ENCODE measurements around the gene ADGRA1. TPM values are rescaled to one million over a fixed set of nuclear protein-coding genes. Genes with fewer than 3 reads are reported as not detected.

The ADGRA1 gene
- total and polyA plus RNA-seq, 7 experiments from 2014 or later = not detected

DNA sequence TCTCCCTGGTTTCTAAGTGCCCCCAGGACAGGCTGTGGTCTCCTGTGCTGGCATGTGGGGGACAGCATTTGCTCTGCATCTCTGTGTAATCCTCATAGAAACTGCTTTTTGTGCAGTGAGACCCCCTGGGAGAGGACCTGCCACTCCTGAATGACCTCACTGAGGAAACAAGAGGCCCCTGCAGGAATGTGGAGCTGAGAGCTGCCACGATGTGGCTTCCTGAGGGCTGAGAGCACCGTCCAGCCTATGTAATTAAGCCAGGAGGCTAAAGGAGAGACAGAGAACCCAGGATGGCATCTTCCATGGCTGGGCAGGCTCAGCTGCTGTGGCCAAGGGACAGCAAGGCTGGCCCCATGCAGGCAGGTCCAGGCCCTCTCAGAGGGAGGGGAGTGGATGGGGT lies 32.3 kb upstream of the ADGRA1 start:
- Histone ChIP-seq H3K4me3 (ENCODE audit: low read length) (no peak overlapping the region), H3K9me3 (ENCODE audit: control insufficient read depth in 2 of 3, low read length in 3 of 3) (no peaks in the 10 kb centered on the region), H3K27me3 (ENCODE audit: control insufficient read depth in 2 of 2, insufficient read depth in 2 of 2, low read length in 2 of 2) (no peaks in the 10 kb centered on the region), H3K4me1 (ENCODE audit: control insufficient read depth in 2 of 2, insufficient read depth in 2 of 2, low read length in 2 of 2) (peaks cover 8 to 9% of the 10 kb centered on the region in 2 donors), H3K36me3 (ENCODE audit: control insufficient read depth in 2 of 3, insufficient read depth in 3 of 3, low read length in 3 of 3) (no peaks in the 10 kb centered on the region), H3K27ac (ENCODE audit: low read depth, low read length) (no peak overlapping the region)
- H3K36me3 Mint-ChIP-seq = no peaks in the 10 kb centered on the region
- no peaks in the 10 kb centered on the region for H3K9me3 Mint-ChIP-seq
- peaks cover 0 to 5% (median 0%) of the 10 kb centered on the region in 5 donors for H3K27me3 Mint-ChIP-seq
- peaks cover 0 to 17% (median 11%) of the 10 kb centered on the region in 7 donors for H3K4me1 Mint-ChIP-seq
- ChIA-PET CTCF (no interaction called here), POLR2A (no interaction called here)
- no peak for DNase-seq
- intact Hi-C loops (cut with micrococcal nuclease) = no loop called here
- ATAC-seq = no peak
- H3K4me3 Mint-ChIP-seq = no peak overlapping the region
- H3K27ac Mint-ChIP-seq = no peak overlapping the region

DNA sequence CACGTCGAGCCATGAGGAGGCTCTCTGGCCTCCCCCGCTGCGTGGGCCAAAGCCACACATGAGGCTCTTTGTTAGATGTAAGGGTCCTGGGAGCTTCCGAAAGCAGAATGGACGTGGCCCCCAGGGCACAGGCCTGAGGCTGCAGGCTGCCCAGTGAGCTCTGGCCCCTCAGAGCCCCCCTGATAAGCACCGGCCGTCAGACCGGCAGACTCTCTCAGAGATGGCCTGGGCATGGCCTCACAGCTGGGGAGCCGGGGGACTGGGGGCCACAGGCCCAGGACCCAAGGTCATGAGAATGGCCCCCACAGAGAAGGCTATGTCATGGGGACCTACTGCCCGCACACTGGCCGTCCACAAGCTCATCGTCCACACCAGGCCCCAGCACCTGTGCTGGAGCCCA lies 31.7 kb upstream of the ADGRA1 start:
- H3K27ac ChIP-seq (ENCODE audit: low read depth, low read length) = no peak overlapping the region
- Mint-ChIP-seq H3K27ac (no peak overlapping the region), H3K36me3 (no peaks in the 10 kb centered on the region), H3K4me3 (peak overlapping the region in 1 of 10 donors; percentile 16), H3K9me3 (no peaks in the 10 kb centered on the region), H3K4me1 (peaks cover 0 to 17% (median 11%) of the 10 kb centered on the region in 7 donors), H3K27me3 (peaks cover 0 to 5% (median 0%) of the 10 kb centered on the region in 5 donors)
- peaks cover 8 to 9% of the 10 kb centered on the region in 2 donors for H3K4me1 ChIP-seq (ENCODE audit: control insufficient read depth in 2 of 2, insufficient read depth in 2 of 2, low read length in 2 of 2)
- no peak for DNase-seq
- H3K36me3 ChIP-seq (ENCODE audit: control insufficient read depth in 2 of 3, insufficient read depth in 3 of 3, low read length in 3 of 3) = no peaks in the 10 kb centered on the region
- ATAC-seq = no peak
- intact Hi-C loops (cut with micrococcal nuclease) = no loop called here
- no peak overlapping the region for H3K4me3 ChIP-seq (ENCODE audit: low read length)
- H3K9me3 ChIP-seq (ENCODE audit: control insufficient read depth in 2 of 3, low read length in 3 of 3) = no peaks in the 10 kb centered on the region
- no peaks in the 10 kb centered on the region for H3K27me3 ChIP-seq (ENCODE audit: control insufficient read depth in 2 of 2, insufficient read depth in 2 of 2, low read length in 2 of 2)
- ChIA-PET POLR2A (no interaction called here), CTCF (no interaction called here)

DNA sequence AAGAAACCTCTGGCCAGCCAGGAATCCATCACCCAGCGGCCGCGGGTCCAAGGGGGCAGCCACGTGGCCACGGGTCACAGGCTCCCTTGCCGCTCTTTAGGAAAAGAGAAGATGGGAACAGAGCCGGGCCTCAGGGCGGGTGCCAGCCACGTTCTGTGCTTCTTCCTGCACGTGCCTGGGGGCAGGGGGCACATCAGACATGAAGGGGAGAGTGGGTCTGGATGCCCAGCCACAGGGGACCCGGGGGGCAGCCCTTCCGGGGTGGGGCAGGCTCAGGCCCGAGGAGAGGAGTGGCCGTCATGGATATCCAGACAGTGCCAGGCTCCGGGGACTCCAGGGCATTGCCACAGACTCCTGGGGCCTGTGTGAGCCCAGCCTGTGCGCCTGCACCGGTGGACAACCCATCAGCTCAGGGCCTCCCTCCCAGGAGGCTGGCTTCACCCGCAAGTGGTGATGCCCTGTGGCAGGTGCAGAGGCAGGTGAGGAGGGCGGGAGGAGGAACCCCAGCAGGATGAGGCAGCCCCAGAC lies 31.0 kb upstream of the ADGRA1 start:
- no peak for ATAC-seq
- CTCF ChIA-PET = no interaction called here
- intact Hi-C loops (cut with micrococcal nuclease) = no loop called here
- H3K9me3 ChIP-seq (ENCODE audit: control insufficient read depth in 2 of 3, low read length in 3 of 3) = no peaks in the 10 kb centered on the region
- Mint-ChIP-seq H3K9me3 (no peaks in the 10 kb centered on the region), H3K27me3 (peaks cover 0 to 5% (median 0%) of the 10 kb centered on the region in 5 donors), H3K27ac (peak overlapping the region in 1 of 9 donors; percentile 59), H3K36me3 (no peaks in the 10 kb centered on the region), H3K4me1 (peaks cover 0 to 17% (median 11%) of the 10 kb centered on the region in 7 donors), H3K4me3 (no peak overlapping the region)
- no peaks in the 10 kb centered on the region for H3K27me3 ChIP-seq (ENCODE audit: control insufficient read depth in 2 of 2, insufficient read depth in 2 of 2, low read length in 2 of 2)
- H3K36me3 ChIP-seq (ENCODE audit: control insufficient read depth in 2 of 3, insufficient read depth in 3 of 3, low read length in 3 of 3) = no peaks in the 10 kb centered on the region
- H3K4me1 ChIP-seq (ENCODE audit: control insufficient read depth in 2 of 2, insufficient read depth in 2 of 2, low read length in 2 of 2) = peaks cover 8 to 9% of the 10 kb centered on the region in 2 donors
- DNase-seq = no peak
- no peak overlapping the region for H3K27ac ChIP-seq (ENCODE audit: low read depth, low read length)
- H3K4me3 ChIP-seq (ENCODE audit: low read length) = no peak overlapping the region
- POLR2A ChIA-PET = no interaction called here

DNA sequence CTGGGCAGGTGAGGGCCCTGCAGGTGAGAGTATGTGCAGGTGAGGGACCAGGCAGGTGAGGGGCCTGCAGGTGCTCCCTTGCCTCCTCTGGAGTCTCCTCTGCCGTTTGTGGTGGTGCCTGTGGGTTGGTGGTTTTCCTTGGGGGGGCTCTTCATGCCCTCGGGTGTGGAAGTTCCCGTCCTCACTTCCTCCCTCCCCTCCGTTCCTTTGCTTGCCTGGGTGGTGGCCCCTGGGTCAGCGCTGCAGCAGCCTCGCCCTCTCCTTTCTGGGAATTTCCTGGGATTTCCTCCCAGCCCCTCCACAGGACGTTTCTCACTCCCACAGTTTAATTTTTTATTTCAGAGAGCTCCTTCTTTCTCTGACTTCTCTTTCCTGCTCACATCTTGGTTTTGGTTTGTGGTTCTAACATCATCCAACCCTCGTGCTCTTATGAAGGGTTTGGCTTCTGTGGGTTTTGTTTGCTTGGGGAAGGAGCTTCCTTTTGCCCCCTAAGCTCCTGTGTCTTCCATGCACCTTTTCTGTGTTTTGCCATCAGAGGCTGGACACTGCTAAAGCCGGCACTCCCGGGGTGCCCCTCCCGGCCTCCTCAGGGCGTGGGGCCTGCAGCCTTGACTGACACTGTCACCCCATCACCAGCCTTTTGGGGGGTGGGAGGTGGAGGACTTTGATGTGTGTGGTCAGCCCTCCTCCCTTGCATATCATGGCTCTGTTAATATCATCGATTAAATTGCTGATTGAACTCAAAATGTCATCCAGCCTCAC lies 29.2 kb upstream of the ADGRA1 start:
- H3K4me3 ChIP-seq (ENCODE audit: low read length) = no peak overlapping the region
- Mint-ChIP-seq H3K4me1 (peaks cover 0 to 17% (median 11%) of the 10 kb centered on the region in 7 donors), H3K27ac (peak overlapping the region in 1 of 9 donors; percentile 70), H3K9me3 (no peaks in the 10 kb centered on the region), H3K27me3 (peaks cover 0 to 5% (median 0%) of the 10 kb centered on the region in 5 donors), H3K4me3 (peak overlapping the region in 5 of 10 donors; percentile 14 to 73 (median 57)), H3K36me3 (no peaks in the 10 kb centered on the region)
- DNase-seq = no peak
- no peaks in the 10 kb centered on the region for H3K27me3 ChIP-seq (ENCODE audit: control insufficient read depth in 2 of 2, insufficient read depth in 2 of 2, low read length in 2 of 2)
- no peak overlapping the region for H3K27ac ChIP-seq (ENCODE audit: low read depth, low read length)
- ATAC-seq = no peak
- CTCF ChIA-PET = no interaction called here
- no peaks in the 10 kb centered on the region for H3K36me3 ChIP-seq (ENCODE audit: control insufficient read depth in 2 of 3, insufficient read depth in 3 of 3, low read length in 3 of 3)
- intact Hi-C loops (cut with micrococcal nuclease) = no loop called here
- POLR2A ChIA-PET = no interaction called here
- H3K9me3 ChIP-seq (ENCODE audit: control insufficient read depth in 2 of 3, low read length in 3 of 3) = no peaks in the 10 kb centered on the region
- H3K4me1 ChIP-seq (ENCODE audit: control insufficient read depth in 2 of 2, insufficient read depth in 2 of 2, low read length in 2 of 2) = peaks cover 8 to 9% of the 10 kb centered on the region in 2 donors

GRCh38 chr10:133059093-133059470 lies 28.6 kb upstream of the ADGRA1 start:
- Mint-ChIP-seq H3K27me3 (peaks cover 0 to 5% (median 0%) of the 10 kb centered on the region in 5 donors), H3K4me1 (peaks cover 0 to 17% (median 11%) of the 10 kb centered on the region in 7 donors), H3K4me3 (peak overlapping the region in 3 of 10 donors; percentile 11 to 65 (median 14)), H3K27ac (no peak overlapping the region), H3K9me3 (no peaks in the 10 kb centered on the region), H3K36me3 (no peaks in the 10 kb centered on the region)
- no peak overlapping the region for H3K27ac ChIP-seq (ENCODE audit: low read depth, low read length)
- no peaks in the 10 kb centered on the region for H3K36me3 ChIP-seq (ENCODE audit: control insufficient read depth in 2 of 3, insufficient read depth in 3 of 3, low read length in 3 of 3)
- ATAC-seq (no peak), DNase-seq (no peak)
- POLR2A ChIA-PET = no interaction called here
- intact Hi-C loops (cut with micrococcal nuclease) = no loop called here
- H3K27me3 ChIP-seq (ENCODE audit: control insufficient read depth in 2 of 2, insufficient read depth in 2 of 2, low read length in 2 of 2) = no peaks in the 10 kb centered on the region
- no peaks in the 10 kb centered on the region for H3K9me3 ChIP-seq (ENCODE audit: control insufficient read depth in 2 of 3, low read length in 3 of 3)
- no peak overlapping the region for H3K4me3 ChIP-seq (ENCODE audit: low read length)
- CTCF ChIA-PET = no interaction called here
- H3K4me1 ChIP-seq (ENCODE audit: control insufficient read depth in 2 of 2, insufficient read depth in 2 of 2, low read length in 2 of 2) = peaks cover 8 to 9% of the 10 kb centered on the region in 2 donors

- CTCF ChIA-PET = no interaction called here
Measured at GRCh38 chr10:133059571-133059970, 28.2 kb upstream of the ADGRA1 start.

DNA sequence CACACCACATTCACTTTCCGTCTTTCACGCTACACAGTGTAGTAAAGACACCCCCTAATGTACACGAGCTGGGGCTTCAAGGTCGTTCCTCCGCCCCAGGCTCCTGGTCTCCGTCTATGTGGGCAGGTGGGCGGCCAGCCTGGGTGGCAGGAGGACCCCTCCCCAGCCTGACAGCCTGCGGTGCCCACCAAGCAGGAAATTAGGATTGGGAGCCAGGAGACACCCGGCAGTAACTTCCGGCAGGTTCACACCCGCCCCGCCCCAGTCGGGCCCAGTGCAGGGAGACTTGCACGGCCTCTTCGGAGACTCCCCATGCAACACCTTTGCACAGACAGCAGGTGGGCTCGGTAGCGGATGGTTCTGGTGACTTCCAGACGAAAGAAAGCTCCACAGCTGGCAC lies 27.7 kb upstream of the ADGRA1 start:
- Mint-ChIP-seq H3K27me3 (peaks cover 0 to 5% (median 0%) of the 10 kb centered on the region in 5 donors), H3K27ac (no peak overlapping the region), H3K4me1 (peaks cover 0 to 17% (median 11%) of the 10 kb centered on the region in 7 donors), H3K36me3 (no peaks in the 10 kb centered on the region), H3K4me3 (no peak overlapping the region), H3K9me3 (no peaks in the 10 kb centered on the region)
- H3K36me3 ChIP-seq (ENCODE audit: control insufficient read depth in 2 of 3, insufficient read depth in 3 of 3, low read length in 3 of 3) = no peaks in the 10 kb centered on the region
- intact Hi-C loops (cut with micrococcal nuclease) = no loop called here
- H3K9me3 ChIP-seq (ENCODE audit: control insufficient read depth in 2 of 3, low read length in 3 of 3) = no peaks in the 10 kb centered on the region
- no peak overlapping the region for H3K27ac ChIP-seq (ENCODE audit: low read depth, low read length)
- no peak for DNase-seq
- POLR2A ChIA-PET = no interaction called here
- H3K27me3 ChIP-seq (ENCODE audit: control insufficient read depth in 2 of 2, insufficient read depth in 2 of 2, low read length in 2 of 2) = no peaks in the 10 kb centered on the region
- CTCF ChIA-PET = no interaction called here
- H3K4me3 ChIP-seq (ENCODE audit: low read length) = no peak overlapping the region
- no peak for ATAC-seq
- peaks cover 8 to 9% of the 10 kb centered on the region in 2 donors for H3K4me1 ChIP-seq (ENCODE audit: control insufficient read depth in 2 of 2, insufficient read depth in 2 of 2, low read length in 2 of 2)

More at GRCh38 chr10:133059571-133059970, 28.2 kb upstream of the ADGRA1 start:
- Histone ChIP-seq H3K27ac (ENCODE audit: low read depth, low read length) (no peak overlapping the region), H3K4me1 (ENCODE audit: control insufficient read depth in 2 of 2, insufficient read depth in 2 of 2, low read length in 2 of 2) (peaks cover 8 to 9% of the 10 kb centered on the region in 2 donors), H3K36me3 (ENCODE audit: control insufficient read depth in 2 of 3, insufficient read depth in 3 of 3, low read length in 3 of 3) (no peaks in the 10 kb centered on the region), H3K4me3 (ENCODE audit: low read length) (no peak overlapping the region), H3K9me3 (ENCODE audit: control insufficient read depth in 2 of 3, low read length in 3 of 3) (no peaks in the 10 kb centered on the region), H3K27me3 (ENCODE audit: control insufficient read depth in 2 of 2, insufficient read depth in 2 of 2, low read length in 2 of 2) (no peaks in the 10 kb centered on the region)
- peaks cover 0 to 17% (median 11%) of the 10 kb centered on the region in 7 donors for H3K4me1 Mint-ChIP-seq
- POLR2A ChIA-PET = no interaction called here
- H3K36me3 Mint-ChIP-seq = no peaks in the 10 kb centered on the region
- H3K9me3 Mint-ChIP-seq = no peaks in the 10 kb centered on the region
- no peak for ATAC-seq
- DNase-seq = no peak
- intact Hi-C loops (cut with micrococcal nuclease) = no loop called here
- peak overlapping the region in 1 of 10 donors; percentile 65 for H3K4me3 Mint-ChIP-seq
- H3K27me3 Mint-ChIP-seq = peaks cover 0 to 5% (median 0%) of the 10 kb centered on the region in 5 donors
- peak overlapping the region in 1 of 9 donors; percentile 33 for H3K27ac Mint-ChIP-seq

Measured in naive thymus-derived CD4-positive, alpha-beta T cell (primary cell).